Right lung (tissue), 5 donors: ENCODE data around the gene WASF1. TPM values are rescaled to one million over a fixed set of nuclear protein-coding genes. Genes with fewer than 3 reads are reported as not detected.
"Not testable (repeated sequence)": the region's sequence is repeated elsewhere in the genome, so short reads cannot be mapped to it uniquely, and the experiment has no call there.

Source experiments
- DNase-seq, 2 donors: peaks; one replicate each; pipeline ENCODE4 v3.0.0-alpha.2; 2013
- polyA plus RNA-seq, 5 donors: library from polyadenylated mRNA; unstranded; fragments of 120-200 nt; gene quantifications; one replicate each; pipeline versions ENCODE4 v1.2.1 to v1.2.3, GENCODE V29; 2013; ENCODE audit warnings: inconsistent platforms in 1 of 5, low replicate concordance in 1 of 5; ENCODE audit not compliant: insufficient read length in 5 of 5, insufficient read depth in 1 of 5

WASF1 gene
- polyA plus RNA-seq, 5 donors, result 15.7 to 24.6 (median 22.8) TPM

DNA sequence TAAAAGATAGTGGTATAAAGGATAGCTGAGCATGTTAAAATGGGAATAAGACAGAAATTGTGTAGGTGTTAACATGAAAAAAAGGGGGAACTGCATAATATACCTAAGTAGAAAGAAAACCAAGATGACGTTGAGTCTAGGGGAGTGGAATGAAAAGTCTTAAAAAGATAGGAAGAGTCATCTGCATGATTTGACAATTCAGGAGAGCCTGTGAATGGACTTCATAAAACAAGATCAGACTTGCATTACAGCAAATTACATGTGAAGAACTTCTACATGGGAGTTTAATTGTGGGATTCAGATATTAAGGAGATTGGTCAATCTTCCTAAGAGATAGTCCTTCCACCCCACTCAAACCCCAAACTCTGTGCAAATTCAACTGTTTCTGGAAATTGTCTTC is 85.5 kb downstream of the WASF1 start:
- DNase-seq, result no peak

DNA sequence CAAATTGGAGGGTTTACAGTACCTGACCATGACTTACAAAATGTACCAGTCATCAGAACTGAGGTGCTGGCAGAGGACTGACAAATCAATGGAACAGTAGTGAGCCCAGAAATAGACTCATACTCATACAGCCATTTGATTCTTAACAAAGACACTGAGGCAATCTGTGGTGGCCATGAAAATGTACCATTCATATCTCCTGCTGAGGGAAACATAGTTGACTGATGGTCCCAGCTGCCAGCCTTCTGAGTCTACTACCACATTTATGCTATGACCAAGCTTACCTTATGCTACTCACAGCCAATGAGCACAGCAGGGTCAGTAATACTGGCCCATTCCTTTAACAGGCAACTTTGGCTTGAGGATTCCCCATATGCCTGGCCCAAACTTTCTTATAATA is 88.6 kb downstream of the WASF1 start:
- DNase-seq, result no peak

DNA sequence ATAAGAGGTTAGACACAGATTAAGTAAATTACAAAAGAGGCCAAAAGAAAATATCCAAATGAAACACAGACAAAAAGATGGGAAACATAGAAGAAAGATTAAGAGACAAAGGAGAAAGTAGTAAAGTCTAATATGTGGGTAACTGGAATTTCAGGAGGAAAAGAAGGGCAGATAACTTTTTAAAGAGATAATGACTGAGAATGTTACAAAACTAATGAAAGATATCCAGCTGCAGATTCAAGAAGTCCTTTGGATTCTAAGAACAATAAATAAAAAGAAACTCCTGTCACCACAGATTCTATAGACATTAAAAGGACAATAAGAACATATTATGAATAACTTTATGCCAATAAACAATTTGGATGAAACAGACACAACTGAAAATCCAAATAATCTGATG is 90.1 kb downstream of the WASF1 start:
- DNase-seq, result no peak

DNA sequence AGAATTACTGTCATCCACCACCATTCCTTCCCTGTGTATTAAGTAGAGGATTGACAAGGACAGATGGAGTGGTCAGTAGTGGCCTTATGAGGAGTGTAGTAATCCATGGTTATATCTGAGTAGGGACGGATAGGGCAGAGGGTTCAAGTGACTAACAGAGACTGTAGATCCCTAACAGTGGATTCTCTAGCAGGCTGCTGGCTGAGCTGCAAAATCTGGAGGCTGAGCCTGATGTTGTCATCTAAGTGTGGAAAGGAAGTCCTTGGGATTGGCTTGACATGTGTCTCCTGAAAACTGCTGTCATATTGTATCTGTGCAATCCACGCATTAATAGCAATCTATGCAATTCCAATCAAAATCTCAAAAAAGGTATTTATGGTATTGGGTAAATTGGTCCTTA is 94.2 kb downstream of the WASF1 start:
- DNase-seq, result no peak

DNA sequence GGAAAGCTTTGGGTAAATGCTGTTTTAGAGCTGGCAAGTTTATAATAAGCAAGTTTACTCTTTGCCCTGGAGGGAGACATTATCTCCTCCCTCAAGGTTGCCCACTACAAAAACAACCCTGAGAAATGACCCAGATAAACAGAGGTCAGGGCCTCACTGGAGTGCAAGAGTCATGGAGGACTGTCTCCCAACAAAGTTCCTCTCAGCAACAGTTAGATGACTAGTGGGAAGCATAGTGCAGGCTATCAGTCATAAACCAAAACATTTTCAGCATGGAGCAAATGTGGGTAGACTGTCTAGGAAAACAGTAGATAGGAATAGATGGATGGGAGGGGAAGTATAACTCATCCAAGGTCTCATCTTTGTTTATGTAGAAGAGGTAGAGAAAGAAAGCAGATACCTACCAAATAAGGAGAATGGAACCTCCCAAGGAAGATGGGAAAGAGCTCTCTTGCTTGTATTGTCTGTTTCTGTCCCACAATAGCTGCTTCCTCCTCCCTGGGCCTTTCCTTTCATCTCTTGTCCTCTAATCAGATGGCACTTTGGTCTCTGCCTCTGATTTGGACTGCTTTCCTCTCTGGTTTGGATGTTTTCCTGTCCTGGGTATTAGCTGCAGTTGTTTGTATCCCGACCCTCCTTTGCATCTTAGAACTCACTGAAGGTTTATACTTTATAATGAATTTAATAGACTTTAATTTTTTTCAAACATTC is 95.4 kb downstream of the WASF1 start:
- DNase-seq, result no peak

DNA sequence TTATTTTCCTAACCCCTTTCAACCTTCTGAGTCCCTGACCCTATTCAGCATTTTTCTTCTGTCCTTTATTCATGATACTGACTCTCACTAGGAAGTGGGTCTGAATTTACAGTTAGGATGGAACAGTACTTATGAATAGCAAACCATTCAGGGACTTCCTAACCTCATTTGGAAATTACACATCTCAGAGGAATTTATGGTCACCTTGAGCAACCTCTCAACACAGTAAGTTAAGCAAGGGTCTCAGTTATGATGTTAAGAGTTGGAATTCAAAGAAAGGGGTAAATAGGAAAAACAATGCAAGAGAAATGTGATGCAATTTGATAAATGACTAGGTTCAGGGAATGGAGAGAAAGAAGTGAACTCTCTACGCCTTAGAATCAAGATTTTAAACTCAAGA is 104.1 kb downstream of the WASF1 start:
- no peak for DNase-seq

DNA sequence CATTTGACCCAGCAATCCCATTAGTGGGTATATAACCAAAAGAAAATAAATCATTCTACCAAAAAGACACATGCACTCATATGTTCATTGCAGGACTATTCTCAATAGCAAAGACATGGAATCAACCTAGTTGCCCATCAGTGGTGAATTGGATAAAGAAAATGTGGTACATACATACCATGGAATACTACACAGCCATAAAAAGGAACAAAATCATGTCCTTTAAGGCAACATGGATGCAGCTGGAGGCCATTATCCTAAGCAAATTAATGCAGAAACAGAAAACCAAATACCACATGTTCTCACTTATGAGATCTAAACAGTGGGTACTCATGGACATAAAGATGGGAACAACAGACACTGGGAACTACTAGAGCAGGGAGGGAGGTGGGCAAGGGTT is 106.0 kb downstream of the WASF1 start:
- not testable (repeated sequence) for DNase-seq

DNA sequence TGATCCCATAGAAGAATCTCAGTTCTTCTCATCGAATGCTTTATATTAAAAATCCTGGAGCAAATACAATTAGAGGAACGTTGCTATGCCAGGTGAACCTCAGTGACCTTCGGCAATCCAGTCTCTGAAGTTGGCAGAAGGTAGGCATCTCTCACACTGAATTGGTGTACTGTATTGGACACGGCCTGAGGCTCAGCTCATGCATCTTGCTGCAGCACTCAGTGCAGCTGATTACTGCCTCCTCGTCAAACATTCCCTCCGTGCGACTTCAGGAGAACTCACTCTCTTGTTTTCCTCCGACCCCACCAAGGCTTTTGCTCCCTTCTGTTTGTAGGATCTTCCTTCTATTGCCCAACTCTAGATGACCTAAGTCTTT is 110.9 kb downstream of the WASF1 start:
- no peak for DNase-seq

DNA sequence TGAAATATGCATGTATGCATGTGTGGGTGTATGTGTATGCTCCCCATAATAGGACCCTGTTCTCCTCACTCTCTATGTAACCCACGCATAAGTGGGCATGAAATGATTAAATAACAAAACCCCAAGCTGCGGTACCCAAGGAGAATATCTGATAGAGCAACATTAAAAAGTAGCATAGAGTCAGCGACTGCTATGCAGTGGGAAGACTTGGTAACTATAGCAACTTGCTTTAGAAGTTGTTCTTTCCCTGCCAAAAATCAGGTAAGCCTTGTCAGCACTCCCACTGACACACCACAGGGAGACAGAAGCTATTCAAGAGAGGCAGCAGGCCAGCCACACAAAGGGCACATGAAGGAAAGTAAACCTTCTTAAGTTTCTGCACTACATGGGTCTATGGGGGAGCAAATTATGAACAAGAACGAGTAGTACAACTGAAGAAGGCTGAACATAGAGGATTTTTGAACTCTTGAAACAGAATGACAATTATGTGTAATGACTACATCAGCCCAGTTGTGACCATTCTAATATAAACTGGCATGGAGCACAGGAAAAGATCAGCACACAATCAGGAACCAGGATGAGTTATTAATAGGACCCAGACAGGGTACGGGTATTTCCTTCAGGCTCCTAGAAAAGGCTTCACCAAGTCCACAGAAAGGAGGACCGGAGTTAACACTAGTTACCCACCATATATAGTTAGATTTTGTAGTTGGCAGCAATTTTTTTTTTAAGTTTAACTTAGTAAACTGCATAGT is 111.5 kb downstream of the WASF1 start:
- DNase-seq, result no peak

DNA sequence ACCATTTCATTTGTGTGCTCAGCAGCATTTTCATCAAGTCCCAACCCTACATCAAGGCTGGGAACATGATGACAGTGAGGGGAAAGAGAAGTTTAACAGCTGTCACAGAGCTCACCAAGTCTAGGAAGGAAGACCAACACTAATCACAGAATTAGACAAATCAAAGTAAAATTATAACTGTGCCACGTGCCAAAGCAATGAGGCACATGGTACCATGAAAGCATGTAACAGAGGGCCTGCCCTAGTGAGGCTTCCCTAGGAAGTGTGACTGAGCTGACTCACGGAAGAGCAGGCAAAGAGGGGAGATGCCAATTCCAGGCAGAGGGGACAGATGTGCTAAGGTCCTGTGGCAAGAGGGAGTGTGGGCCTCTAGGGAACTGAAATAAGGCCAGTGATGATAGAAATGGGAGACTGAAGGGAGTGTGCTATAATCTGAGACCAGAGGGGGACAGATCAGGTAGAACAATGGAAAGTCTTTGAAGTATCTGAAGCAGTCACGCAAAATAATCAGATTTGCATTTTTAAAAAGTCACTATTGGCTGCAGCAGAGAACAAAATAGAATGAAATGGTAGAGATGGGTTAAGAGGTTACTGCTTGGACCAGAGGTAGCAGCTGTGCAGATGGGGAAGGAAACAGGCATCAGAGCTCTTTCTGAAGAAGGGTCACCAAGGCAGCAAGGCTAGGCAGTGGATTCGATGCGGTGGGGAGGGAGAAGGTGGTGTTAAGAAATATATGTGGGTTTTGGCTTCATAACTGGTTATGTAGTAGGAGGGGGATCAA is 114.5 kb downstream of the WASF1 start:
- no peak for DNase-seq

DNA sequence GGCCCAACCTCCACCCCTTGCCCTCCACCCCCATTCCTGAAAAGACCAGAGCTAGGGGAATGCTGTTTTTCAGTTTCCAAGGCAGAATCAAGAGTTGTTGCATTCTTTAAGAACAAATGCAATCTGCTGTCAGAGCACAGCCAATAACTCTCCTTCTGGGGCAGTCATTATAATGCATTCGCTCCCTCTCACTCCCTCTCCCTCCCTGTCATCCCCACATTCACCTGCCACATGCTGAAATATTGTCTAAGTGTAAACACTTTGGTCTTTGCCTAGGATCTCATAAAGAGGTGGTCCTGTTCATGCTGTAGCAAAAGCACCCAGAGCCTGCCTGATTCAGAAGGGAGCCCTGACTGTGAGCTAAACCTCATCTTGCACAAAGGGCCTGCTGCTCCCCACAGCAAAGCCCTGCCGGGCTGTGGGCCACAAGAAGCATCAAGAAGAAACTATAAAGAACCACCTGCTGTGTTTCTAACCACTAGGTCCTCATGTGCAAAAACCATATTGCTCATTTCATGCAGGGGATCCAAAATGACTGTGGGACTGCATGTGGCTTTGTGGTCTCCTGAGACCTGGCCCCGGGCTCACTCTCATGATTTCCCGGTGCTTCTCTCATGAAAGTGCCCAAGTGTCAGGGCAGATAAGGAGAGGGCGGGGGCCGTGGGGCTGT is 115.7 kb downstream of the WASF1 start:
- no peak for DNase-seq

DNA sequence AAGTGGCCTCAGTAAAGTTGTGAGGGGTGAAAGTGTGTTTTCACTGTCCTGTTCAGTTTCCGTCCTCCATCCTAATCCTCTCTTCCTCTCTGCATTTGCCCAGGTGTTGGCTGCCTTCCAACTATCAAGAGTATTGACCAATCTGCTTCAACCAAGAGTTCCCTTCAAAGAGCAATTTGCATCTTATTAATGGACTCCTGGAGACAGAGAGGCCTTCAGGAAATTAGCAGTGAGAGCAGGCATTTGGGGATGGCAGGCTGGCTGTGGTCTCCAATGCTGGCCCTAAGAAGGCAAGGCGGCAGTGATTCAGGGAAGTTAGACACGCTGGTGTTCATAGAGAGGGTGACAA is 124.1 kb downstream of the WASF1 start:
- DNase-seq, result no peak

DNA sequence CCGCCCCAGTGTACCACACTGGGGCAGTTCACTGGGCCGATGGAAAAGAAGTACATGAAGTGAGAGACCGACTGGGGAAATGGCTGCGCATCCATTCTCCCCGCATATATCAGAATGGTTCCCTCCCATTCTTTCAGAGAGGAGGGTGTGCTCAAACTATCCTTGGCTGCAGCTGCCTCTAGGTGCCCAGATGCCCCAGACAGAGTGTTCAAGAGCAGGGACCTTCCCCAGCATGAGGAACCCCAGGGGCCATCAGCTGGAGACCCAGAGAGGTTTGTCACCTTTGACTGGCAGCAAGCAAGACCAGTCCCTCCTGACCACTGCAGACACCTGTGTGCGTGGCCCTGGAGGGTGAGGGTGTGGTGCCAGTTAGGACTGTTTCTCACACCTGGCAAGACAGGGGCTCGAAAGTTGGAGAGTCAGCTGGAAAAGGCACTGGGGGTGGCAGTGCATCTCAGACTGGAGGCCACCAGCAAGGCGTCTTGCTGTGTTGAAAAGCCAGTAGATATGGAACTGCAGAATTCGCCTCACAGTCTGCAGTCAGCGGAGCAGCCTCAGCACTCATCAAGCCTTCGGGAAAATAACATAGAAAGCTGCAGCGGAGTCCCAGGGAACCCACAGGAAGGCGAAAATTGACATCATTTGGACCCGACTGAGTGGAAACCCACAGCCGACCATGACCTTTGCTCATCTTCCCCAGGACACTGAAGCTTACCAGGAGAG is 124.6 kb downstream of the WASF1 start:
- no peak for DNase-seq

DNA sequence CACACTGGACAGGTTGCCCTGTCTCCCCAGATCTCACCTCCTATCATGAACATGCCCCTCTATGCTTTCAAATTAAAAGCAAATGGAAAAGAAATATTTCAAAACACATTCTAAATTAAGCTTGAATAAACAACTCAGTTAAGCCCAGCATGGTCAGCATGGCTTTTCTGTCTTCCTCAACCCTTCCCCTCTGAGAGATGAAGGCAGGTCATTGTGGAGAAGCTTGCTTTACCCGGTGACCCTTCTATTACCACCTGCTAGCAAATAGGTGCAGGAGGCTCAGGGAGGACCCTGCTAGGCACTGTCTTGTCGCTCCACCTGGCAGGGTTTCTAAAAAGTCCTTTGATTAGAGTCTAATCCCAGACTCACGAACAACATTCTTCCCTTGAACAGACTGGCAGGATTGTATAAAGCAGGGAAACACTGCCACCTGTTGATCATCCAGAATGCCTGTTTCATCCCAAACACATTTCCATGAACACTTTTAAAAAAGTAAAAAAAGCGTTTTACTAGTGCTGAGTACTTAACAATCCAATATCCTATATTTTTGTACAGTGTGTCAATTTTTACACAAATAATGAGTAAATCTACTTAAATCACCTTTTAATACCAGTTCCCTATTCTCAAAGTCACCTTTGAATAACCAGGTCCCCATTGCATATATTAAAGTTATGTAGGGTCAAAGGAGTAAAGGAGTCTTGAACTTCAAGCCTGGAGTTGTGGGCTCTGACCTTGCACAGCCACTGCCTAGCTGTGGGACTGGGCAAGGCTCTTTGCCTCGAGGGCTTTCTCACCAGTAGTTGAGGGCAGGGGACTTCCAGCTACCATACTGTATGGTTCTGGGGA is 125.9 kb downstream of the WASF1 start:
- peak; percentile 35 to 37 for DNase-seq

DNA sequence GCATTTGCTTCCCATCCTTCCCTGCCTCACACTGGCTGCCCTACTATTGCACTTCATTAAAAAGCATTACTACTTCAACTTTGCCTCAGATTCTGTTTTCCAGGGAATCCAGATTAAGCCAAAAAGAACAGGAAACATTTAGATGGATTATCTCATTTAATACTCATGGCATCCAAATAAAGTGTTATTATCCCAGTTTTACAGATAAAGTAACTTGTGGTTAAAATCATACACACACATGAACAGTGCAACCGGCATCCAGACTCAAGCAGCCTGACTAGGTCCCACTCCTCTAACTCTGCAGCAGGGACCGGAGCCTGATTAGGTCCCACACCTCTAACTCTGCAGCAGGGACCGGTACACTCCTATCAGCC is 129.0 kb downstream of the WASF1 start:
- DNase-seq, result no peak

Other genes starting within 250 kb of the WASF1 start
- gene GPR6, start 201.4 kb downstream of the WASF1 start, polyA plus RNA-seq, result not detected
- gene CDC40, start 757 bp upstream of the WASF1 start, polyA plus RNA-seq, result 10 to 100 TPM; 22.7 to 34.4 (median 32.4) TPM
- 1 to 10 TPM; 1.8 to 4.2 (median 3.0) TPM for gene METTL24, start 178.7 kb upstream of the WASF1 start, polyA plus RNA-seq
- gene DDO, start 235.9 kb upstream of the WASF1 start, polyA plus RNA-seq, result 1 to 10 TPM in 3 of 5 donors, under 1 TPM in 2; 0.77 to 2.1 (median 1.3) TPM